ENCODE measurements around the gene GPR37. TPM values are rescaled to one million over a fixed set of nuclear protein-coding genes. Genes with fewer than 3 reads are reported as not detected.

The GPR37 gene
- total RNA-seq, 4 donors from 2014 or later = 1.1 TPM; not detected in 2

- in situ Hi-C loops (cut with MboI; ENCODE audit: low pct_ligation_motif_present in 1 of 4, low pct_unique_long_range_greater_than_20kb in 1 of 4, low sequenced_read_pairs in 3 of 4) = loop anchor here in 3 of 4 donors (10.0 to 25.0 kb wide), 2 partner anchors 623 to 630 kb away; no protein-coding TSS in a partner anchor
- Histone ChIP-seq H3K36me3 (no peaks in the 10 kb centered on the region), H3K9me3 (no peaks in the 10 kb centered on the region), H3K27ac (no peak overlapping the region), H3K4me3 (no peak overlapping the region), H3K4me1 (no peaks in the 10 kb centered on the region), H3K27me3 (no peaks in the 10 kb centered on the region)
- TF ChIP-seq POLR2AphosphoS5 (IDR thresholded peaks at IDR 0.05) (no peak), CTCF (IDR thresholded peaks at IDR 0.05) (peak; percentile 62 to 75 (median 63)), EP300 (IDR thresholded peaks at IDR 0.05; ENCODE audit: low read depth) (no peak), POLR2A (IDR thresholded peaks at IDR 0.05) (no peak)
- 41 to 46% methylated on average over 1 to 9 of the region's 9 CpGs for WGBS, 2 donors (ENCODE audit: low coverage in 1 of 2)
- peak; percentile 44 for DNase-seq
- intact Hi-C loops (cut with DNase I; ENCODE audit: low total_unique reads) = no loop called here
These were observed 19.6 kb upstream of the GPR37 start for GRCh38 chr7:124784879-124785818.

GRCh38 chr7:124783271-124783670 lies 17.7 kb upstream of the GPR37 start:
- no peaks in the 10 kb centered on the region for H3K27me3 ChIP-seq
- no peak for DNase-seq
- no peaks in the 10 kb centered on the region for H3K4me1 ChIP-seq
- H3K36me3 ChIP-seq = no peaks in the 10 kb centered on the region
- no peaks in the 10 kb centered on the region for H3K9me3 ChIP-seq
- intact Hi-C loops (cut with DNase I; ENCODE audit: low total_unique reads) = no loop called here
- no peak for TF ChIP-seq POLR2A (IDR thresholded peaks at IDR 0.05)
- no peak for TF ChIP-seq EP300 (IDR thresholded peaks at IDR 0.05; ENCODE audit: low read depth)
- TF ChIP-seq POLR2AphosphoS5 (IDR thresholded peaks at IDR 0.05) = no peak
- in situ Hi-C loops (cut with MboI; ENCODE audit: low pct_ligation_motif_present in 1 of 4, low pct_unique_long_range_greater_than_20kb in 1 of 4, low sequenced_read_pairs in 3 of 4) = loop anchor here in 3 of 4 donors (10.0 to 25.0 kb wide), 2 partner anchors 621 to 628 kb away; no protein-coding TSS in a partner anchor
- 78 to 80% methylated on average over 5 of the region's 5 CpGs for WGBS, 2 donors (ENCODE audit: low coverage in 1 of 2)
- no peak overlapping the region for H3K4me3 ChIP-seq
- no peak overlapping the region for H3K27ac ChIP-seq

- H3K9me3 ChIP-seq = no peaks in the 10 kb centered on the region
- intact Hi-C loops (cut with DNase I; ENCODE audit: low total_unique reads) (no loop called here), in situ Hi-C loops (cut with MboI; ENCODE audit: low pct_ligation_motif_present in 1 of 4, low pct_unique_long_range_greater_than_20kb in 1 of 4, low sequenced_read_pairs in 3 of 4) (loop anchor here in 3 of 4 donors (10.0 to 25.0 kb wide), 2 partner anchors 620 to 627 kb away; no protein-coding TSS in a partner anchor)
- H3K4me3 ChIP-seq = no peak overlapping the region
- H3K27ac ChIP-seq = no peak overlapping the region
- no peaks in the 10 kb centered on the region for H3K36me3 ChIP-seq
- 72 to 79% methylated on average over 6 to 12 of the region's 12 CpGs for WGBS, 2 donors (ENCODE audit: low coverage in 1 of 2)
- TF ChIP-seq CTCF (IDR thresholded peaks at IDR 0.05) (no peak), EP300 (IDR thresholded peaks at IDR 0.05; ENCODE audit: low read depth) (no peak), POLR2A (IDR thresholded peaks at IDR 0.05) (no peak), POLR2AphosphoS5 (IDR thresholded peaks at IDR 0.05) (no peak)
- DNase-seq = no peak
- H3K27me3 ChIP-seq = no peaks in the 10 kb centered on the region
- no peaks in the 10 kb centered on the region for H3K4me1 ChIP-seq
These were observed 16.5 kb upstream of the GPR37 start for GRCh38 chr7:124781907-124782734.

GRCh38 chr7:124781418-124781817 lies 15.8 kb upstream of the GPR37 start:
- in situ Hi-C loops (cut with MboI; ENCODE audit: low pct_ligation_motif_present in 1 of 4, low pct_unique_long_range_greater_than_20kb in 1 of 4, low sequenced_read_pairs in 3 of 4) = loop anchor here in 3 of 4 donors (10.0 to 25.0 kb wide), 2 partner anchors 619 to 627 kb away; no protein-coding TSS in a partner anchor
- no peak for TF ChIP-seq EP300 (IDR thresholded peaks at IDR 0.05; ENCODE audit: low read depth)
- TF ChIP-seq POLR2A (IDR thresholded peaks at IDR 0.05) = no peak
- no peak for TF ChIP-seq CTCF (IDR thresholded peaks at IDR 0.05)
- TF ChIP-seq POLR2AphosphoS5 (IDR thresholded peaks at IDR 0.05) = no peak
- intact Hi-C loops (cut with DNase I; ENCODE audit: low total_unique reads) = no loop called here
- H3K27me3 ChIP-seq = no peaks in the 10 kb centered on the region
- 88 to 95% methylated on average over 2 of the region's 2 CpGs for WGBS, 2 donors (ENCODE audit: low coverage in 1 of 2)
- H3K9me3 ChIP-seq = no peaks in the 10 kb centered on the region
- no peaks in the 10 kb centered on the region for H3K36me3 ChIP-seq
- H3K4me3 ChIP-seq = no peak overlapping the region
- H3K27ac ChIP-seq = no peak overlapping the region
- no peaks in the 10 kb centered on the region for H3K4me1 ChIP-seq
- DNase-seq = no peak

Measured in transverse colon (tissue), 4 donors.